Skeletal muscle satellite cell (primary cell): ENCODE data around the gene ARSB.

Source experiments
- H3K27me3 ChIP-seq: 2 replicates; pipeline ENCODE4 v1.7.0; 2013; ENCODE audit warnings: low read length; ENCODE audit not compliant: control insufficient read depth, insufficient read depth
- H3K36me3 ChIP-seq: 2 replicates; pipeline ENCODE4 v1.7.0; 2013; ENCODE audit warnings: mild to moderate bottlenecking, control low read depth, low read length; ENCODE audit not compliant: insufficient read depth
- H3K4me1 ChIP-seq: 2 replicates; pipeline ENCODE4 v1.7.0; 2013; ENCODE audit warnings: low read length; ENCODE audit not compliant: control insufficient read depth, insufficient read depth
- H3K4me2 ChIP-seq: 2 replicates; pipeline ENCODE4 v1.7.0; 2013; ENCODE audit warnings: mild to moderate bottlenecking, low read length
- H3K4me3 ChIP-seq: 2 replicates; pipeline ENCODE4 v1.7.0; 2013; ENCODE audit warnings: low read length
- H3K9ac ChIP-seq: 2 replicates; pipeline ENCODE4 v1.7.0; 2013; ENCODE audit warnings: mild to moderate bottlenecking, low read depth, low read length, moderate library complexity
- H3K9me3 ChIP-seq: replicated peaks from 2 replicates; pipeline ENCODE4 v1.7.0; 2013; ENCODE audit warnings: mild to moderate bottlenecking, control low read depth, low read length

ARSB gene

GRCh38 chr5:78808818-78809217, 176.3 kb downstream of the ARSB start:
- H3K4me1 ChIP-seq = peaks cover 52% of the 10 kb centered on the region

GRCh38 chr5:78808380-78808779, 176.7 kb downstream of the ARSB start:
- Histone ChIP-seq H3K9me3 (no peaks in the 10 kb centered on the region), H3K36me3 (no peaks in the 10 kb centered on the region), H3K9ac (peak overlapping the region; percentile 54), H3K4me3 (no peak overlapping the region), H3K4me1 (peaks cover 52% of the 10 kb centered on the region), H3K27me3 (no peaks in the 10 kb centered on the region), H3K4me2 (no peak overlapping the region)

More at GRCh38 chr5:78808818-78809217, 176.3 kb downstream of the ARSB start:
- Histone ChIP-seq H3K4me2 (no peak overlapping the region), H3K9ac (peak overlapping the region; percentile 54), H3K36me3 (no peaks in the 10 kb centered on the region), H3K27me3 (no peaks in the 10 kb centered on the region), H3K4me3 (no peak overlapping the region), H3K9me3 (no peaks in the 10 kb centered on the region)

DNA sequence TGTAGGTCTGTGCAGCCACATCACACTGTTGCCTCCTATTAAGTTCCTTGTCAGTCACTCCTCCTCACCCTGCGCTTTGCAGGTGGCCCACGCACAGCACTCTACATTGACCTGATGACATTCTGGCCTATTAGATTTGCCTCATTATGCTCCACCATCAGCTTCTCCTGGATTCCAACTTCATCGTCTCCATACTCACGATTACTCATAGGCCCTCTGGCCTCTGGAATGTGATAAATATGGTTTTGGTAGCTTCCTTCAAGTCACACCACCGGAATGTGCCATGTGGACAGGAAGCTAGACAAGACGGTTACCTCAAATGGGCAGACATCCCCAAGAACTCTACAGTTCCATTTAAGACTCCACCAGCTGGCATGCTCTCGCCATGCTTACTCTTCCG, 178.6 kb downstream of the ARSB start:
- Histone ChIP-seq H3K9me3 (no peaks in the 10 kb centered on the region), H3K4me3 (no peak overlapping the region), H3K4me1 (peaks cover 52% of the 10 kb centered on the region), H3K9ac (peak overlapping the region; percentile 31), H3K36me3 (no peaks in the 10 kb centered on the region), H3K27me3 (no peaks in the 10 kb centered on the region), H3K4me2 (peak overlapping the region; percentile 24)

DNA sequence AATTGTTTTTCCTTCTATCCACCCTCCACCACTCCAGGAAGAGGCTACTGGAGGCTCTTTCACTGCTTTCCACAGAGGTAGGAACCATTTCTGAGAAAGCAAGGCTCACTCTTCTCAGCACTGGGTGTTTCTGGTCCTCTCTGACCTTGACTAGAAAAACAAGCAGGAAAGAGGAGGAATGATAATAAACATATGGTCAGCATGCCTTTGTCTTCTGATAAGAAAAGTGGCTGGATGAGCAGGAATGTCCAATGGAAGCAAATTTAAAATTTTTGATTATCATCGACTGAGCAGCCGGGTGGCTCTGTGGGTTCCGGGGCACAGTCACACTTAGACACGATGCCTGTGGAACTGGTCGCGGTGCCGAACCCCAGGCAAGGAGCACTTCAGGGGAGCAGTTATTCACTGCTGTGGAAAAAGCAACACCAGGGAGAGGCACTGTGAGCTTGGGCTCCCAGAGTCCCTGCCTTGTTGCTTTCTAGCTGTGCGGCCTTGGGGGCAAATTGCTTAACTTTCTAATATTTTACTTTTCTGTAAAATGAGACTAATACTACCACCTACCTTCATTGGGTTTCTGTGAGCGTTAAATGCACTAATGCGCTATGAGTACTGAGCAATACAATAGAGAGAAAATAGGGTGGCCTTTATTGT, 179.5 kb downstream of the ARSB start:
- Histone ChIP-seq H3K4me1 (peaks cover 51% of the 10 kb centered on the region), H3K36me3 (no peaks in the 10 kb centered on the region), H3K4me2 (no peak overlapping the region), H3K27me3 (no peaks in the 10 kb centered on the region), H3K9me3 (no peaks in the 10 kb centered on the region), H3K9ac (no peak overlapping the region), H3K4me3 (no peak overlapping the region)

- H3K9me3 ChIP-seq = no peaks in the 10 kb centered on the region
- H3K4me2 ChIP-seq = no peak overlapping the region
- no peaks in the 10 kb centered on the region for H3K27me3 ChIP-seq
- peaks cover 45% of the 10 kb centered on the region for H3K4me1 ChIP-seq
- no peak overlapping the region for H3K9ac ChIP-seq
- H3K36me3 ChIP-seq = no peaks in the 10 kb centered on the region
- H3K4me3 ChIP-seq = no peak overlapping the region
These were observed 180.1 kb downstream of the ARSB start for GRCh38 chr5:78804995-78805394.

- no peak overlapping the region for H3K4me3 ChIP-seq
- no peaks in the 10 kb centered on the region for H3K36me3 ChIP-seq
- H3K9ac ChIP-seq = no peak overlapping the region
- H3K4me1 ChIP-seq = peaks cover 43% of the 10 kb centered on the region
- no peaks in the 10 kb centered on the region for H3K27me3 ChIP-seq
- H3K9me3 ChIP-seq = no peaks in the 10 kb centered on the region
- H3K4me2 ChIP-seq = no peak overlapping the region
These were observed 181.2 kb downstream of the ARSB start for GRCh38 chr5:78803941-78804340.

- Histone ChIP-seq H3K4me3 (no peak overlapping the region), H3K36me3 (no peaks in the 10 kb centered on the region), H3K27me3 (no peaks in the 10 kb centered on the region), H3K9ac (no peak overlapping the region), H3K4me2 (no peak overlapping the region), H3K4me1 (peaks cover 43% of the 10 kb centered on the region), H3K9me3 (no peaks in the 10 kb centered on the region)
These were observed 181.8 kb downstream of the ARSB start for GRCh38 chr5:78803353-78803752.

- Histone ChIP-seq H3K4me2 (no peak overlapping the region), H3K36me3 (no peaks in the 10 kb centered on the region), H3K9me3 (no peaks in the 10 kb centered on the region), H3K27me3 (no peaks in the 10 kb centered on the region), H3K4me1 (peaks cover 29% of the 10 kb centered on the region), H3K4me3 (no peak overlapping the region), H3K9ac (no peak overlapping the region)
These were observed 183.7 kb downstream of the ARSB start for GRCh38 chr5:78801413-78801812.

DNA sequence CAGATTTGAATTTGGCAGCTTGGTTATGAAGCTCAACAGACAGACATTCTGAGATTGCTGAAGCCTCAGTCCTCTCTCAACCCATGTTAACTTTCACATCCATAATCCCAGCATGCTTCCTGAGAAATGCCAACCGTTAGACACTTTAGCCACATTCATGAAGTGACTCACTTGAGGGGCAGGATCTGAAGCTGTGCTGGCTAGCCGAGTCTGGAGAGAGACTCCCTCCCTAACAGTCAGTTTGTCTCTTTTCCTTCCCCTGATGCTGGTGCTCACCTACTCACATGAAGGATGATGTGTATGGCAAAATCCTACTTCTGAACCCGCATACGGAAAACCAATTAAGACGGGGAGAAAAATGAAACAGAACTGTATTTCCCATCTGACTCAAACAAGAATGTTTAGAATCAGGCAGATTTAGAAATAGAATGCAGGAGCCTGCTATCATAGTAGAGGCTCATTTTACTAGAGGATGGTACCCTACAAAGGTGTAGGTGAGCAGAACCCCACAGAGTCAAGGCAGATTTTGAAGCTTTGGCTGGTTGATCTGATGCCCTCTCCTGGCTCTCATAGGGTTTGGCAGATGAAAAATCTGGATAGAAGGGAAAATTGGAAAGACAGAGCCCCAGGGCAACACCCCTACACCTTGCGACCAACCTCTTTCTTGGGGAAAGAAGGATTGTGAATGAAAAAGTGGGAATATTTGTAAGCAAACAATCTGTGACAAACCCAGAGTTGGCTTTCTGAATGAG, 185.7 kb downstream of the ARSB start:
- no peaks in the 10 kb centered on the region for H3K36me3 ChIP-seq
- peak overlapping the region; percentile 43 for H3K9ac ChIP-seq
- peak overlapping the region; percentile 22 for H3K4me2 ChIP-seq
- H3K9me3 ChIP-seq = no peaks in the 10 kb centered on the region
- no peaks in the 10 kb centered on the region for H3K27me3 ChIP-seq
- peaks cover 24% of the 10 kb centered on the region for H3K4me1 ChIP-seq
- H3K4me3 ChIP-seq = no peak overlapping the region

DNA sequence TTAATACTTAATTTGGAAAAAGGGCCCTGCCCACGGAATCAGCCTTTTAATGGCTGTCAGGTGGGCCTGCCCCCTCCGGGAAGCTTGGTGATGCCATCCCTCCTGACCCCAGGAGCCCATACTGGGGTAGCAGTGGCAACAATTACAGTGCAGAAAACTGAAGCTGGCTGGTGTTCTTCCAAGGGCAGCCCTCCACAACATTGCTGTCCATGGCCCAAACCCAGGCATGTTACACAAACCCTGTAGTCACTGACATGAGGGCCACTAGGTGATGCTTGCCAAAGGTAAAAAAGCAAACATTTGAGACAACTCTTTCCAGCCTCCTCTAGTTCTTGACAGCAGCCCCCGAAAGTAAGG, 186.5 kb downstream of the ARSB start:
- H3K36me3 ChIP-seq = no peaks in the 10 kb centered on the region
- no peak overlapping the region for H3K4me2 ChIP-seq
- H3K27me3 ChIP-seq = no peaks in the 10 kb centered on the region
- no peak overlapping the region for H3K9ac ChIP-seq
- H3K9me3 ChIP-seq = no peaks in the 10 kb centered on the region
- no peak overlapping the region for H3K4me3 ChIP-seq
- H3K4me1 ChIP-seq = peaks cover 27% of the 10 kb centered on the region

DNA sequence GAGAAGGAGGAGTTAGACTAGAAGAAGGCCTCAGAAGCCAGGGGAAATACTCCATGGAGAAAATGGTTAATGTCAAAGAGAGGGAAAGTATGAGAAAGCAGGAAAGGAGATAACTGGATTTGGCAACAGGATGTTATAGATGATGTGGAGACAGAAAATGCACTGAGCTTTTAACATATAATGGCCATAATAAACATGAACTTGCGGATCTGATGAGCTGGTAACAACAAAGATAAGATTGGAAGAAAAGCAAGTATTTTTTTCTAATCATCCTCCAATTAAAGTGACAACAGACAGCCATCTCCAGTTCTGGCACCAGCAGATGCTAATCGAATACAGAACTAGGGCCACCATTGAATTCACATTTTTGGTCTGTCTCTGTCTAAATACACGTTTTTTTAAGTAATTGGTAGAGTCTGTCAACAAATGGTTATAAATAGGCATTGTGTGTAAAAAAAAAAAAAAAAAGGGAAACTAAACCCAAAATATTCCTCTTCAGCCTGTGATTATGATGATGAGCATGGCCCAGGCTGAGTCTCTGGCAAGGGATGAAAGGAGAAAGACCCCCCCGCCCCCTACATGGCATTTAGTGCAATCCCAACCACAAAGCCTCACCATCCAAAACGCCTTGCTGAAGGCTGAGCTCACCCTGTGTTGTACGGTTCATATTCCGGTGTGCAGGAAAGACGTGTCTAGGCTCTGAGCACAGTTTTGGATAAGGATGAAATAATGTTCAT, 187.0 kb downstream of the ARSB start:
- H3K4me1 ChIP-seq = peaks cover 27% of the 10 kb centered on the region
- no peak overlapping the region for H3K9ac ChIP-seq
- H3K9me3 ChIP-seq = no peaks in the 10 kb centered on the region
- H3K27me3 ChIP-seq = no peaks in the 10 kb centered on the region
- no peaks in the 10 kb centered on the region for H3K36me3 ChIP-seq
- H3K4me3 ChIP-seq = no peak overlapping the region
- H3K4me2 ChIP-seq = no peak overlapping the region
